GM19455 (cell line): ENCODE measurements around the gene WHRN.

Experiments used
- ATAC-seq: cut with Tn5 transposase; IDR thresholded peaks from one replicate; pipeline ENCODE4 v1.9.1; 2021; ENCODE audit not compliant: unreplicated experiment

Gene WHRN

DNA sequence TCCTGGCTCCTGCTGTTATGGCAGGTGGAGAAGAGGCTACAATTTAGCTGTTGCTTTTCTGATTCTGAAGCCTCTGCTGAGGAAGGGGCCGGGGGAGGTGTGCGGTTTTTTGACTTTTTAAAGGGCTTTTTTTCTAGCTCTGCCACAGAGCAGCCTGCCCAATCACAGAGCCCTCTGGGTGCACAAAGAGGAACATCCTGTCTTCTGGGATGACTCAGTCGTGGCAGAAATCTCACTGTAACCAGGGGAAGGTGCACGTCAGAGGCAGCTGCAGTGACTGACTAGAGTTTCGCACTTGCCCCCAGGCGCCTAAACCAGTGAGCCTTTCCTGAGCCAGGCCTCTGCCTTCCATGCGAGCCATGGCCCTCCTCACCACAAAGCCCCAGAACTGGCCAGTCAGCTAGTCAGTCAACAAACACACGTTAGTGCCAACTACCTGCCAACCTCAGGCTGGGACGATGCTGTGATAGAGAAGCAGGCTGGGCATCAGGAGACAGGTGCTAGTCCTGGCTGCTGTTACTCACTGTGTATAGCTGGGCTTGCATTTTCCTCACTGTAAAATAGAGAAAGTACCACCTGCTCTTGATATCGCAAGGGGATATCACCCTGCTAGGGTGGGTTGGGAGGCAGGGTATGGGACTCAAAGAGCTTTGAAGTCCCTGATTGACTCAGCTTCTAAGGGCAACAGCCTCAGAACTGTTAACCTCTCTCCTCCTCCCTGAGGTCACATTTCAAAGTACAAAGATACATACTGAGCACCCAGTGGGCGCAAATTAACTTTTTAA lies 119.7 kb downstream of the WHRN start:
- ATAC-seq: peak; percentile 83

DNA sequence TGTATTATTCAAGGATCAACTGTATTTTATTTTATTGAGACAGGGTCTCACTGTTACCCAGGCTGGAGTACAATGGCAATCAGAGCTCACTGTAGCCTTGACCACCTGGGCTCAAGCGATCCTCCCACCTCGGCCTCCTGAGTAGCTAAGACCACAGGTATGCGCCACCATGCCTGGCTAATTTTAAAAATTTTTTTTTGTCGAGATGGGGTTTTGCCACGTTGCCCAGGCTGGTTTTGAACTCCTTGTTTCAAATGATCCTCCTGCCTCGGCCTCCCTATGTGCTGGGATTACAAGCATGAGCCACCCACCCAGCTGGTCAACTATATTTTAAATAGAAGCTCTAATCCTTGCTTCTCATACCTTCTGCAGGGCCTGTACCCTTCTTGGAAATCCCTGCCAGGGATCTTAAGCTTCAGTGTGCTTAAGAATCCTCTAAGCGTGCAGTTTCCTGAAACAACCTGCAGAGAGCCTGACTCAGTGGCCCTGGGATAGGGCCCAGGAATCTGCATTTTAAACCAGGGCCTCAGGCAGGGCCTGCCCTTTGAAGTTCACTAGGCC lies 120.4 kb downstream of the WHRN start:
- ATAC-seq: no peak

DNA sequence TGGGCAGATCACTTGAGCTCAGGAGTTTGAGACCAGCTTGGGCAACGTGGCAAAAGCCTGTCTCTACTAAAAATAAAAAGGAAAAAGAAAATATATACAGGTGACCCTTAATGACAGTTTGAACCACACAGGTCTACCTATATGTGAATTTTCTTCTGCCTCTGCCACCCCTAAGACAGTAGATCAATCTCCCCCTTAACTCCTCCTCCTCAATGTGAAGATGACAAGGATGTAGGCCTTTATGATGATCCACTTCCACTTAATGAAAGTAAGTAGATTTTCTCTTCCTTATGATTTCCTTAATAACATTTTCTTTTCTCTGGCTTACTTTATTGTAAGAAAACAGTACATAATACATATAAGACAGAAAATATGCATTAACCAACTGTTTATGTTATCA lies 120.9 kb downstream of the WHRN start:
- no peak for ATAC-seq

DNA sequence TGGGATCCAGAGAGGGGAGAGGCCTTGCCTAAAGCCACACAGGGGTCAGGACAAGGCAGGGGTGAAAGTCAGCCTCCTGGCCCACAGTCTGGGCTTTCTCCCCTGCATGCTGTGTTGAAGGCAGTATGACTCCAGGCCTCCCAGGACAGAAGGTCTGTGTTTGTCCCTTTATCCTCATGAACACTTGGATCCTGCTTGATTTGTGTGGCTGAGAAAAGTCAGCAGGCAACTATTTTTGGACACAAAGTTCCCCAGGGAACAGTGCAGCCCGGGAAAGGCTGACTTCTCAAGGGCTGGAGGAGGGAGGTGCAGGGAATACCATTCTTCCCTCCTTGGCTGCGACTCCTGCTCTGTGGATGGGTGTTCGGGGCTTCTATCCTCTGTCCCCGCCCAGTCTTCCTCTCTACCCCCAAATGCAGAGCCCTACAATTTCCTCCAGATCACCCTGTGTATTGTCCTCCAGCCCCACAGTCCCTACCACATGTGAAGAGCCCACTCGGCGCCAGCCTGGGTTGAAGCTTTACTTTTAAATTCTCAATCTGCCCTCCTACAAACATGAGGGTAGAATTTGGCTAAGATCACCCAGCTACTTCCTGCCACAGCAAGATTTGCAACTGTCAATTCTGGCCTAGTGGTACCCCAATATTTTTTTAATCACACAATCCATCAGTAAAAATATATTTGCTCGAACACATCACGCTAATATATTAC lies 121.6 kb downstream of the WHRN start:
- no peak for ATAC-seq

DNA sequence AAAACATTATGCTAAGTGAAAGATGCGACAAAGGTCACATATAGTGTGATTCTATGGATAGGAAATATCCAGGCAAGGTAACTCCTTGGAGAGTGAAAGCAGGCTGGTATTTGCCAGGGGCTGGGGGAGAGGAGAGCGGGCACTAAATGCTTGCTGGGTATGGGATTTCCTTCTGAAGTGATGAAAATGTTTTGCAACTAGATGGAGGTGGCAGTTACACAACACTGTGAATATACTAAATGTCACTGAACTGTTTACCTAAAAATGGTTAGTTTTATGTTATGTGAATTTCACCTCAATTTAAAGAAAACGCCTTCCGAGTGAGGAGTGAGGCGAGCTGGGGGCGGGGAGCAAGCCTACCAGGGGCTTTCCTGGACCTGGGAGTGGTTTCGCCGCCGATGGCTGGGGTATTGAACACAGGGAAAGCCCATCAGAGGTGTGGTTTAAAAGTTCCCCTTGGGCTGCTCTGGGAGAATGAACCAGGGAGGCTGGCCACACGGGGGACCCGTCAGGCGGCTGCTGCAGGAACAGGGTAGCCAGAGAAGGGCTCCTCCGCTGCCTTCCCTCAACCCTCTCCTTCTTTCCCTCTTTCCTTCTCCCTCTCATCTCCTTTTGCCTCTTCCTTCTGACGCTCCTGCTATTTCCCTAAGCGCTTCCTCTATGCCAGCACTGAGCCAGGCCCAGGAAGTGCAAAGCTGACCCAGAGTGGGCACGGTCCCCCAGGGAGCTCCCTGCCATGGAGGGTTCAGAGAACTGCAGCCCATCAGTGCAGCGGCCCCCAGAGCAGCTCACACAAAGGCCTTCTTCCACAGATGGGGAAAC lies 122.4 kb downstream of the WHRN start:
- no peak for ATAC-seq

DNA sequence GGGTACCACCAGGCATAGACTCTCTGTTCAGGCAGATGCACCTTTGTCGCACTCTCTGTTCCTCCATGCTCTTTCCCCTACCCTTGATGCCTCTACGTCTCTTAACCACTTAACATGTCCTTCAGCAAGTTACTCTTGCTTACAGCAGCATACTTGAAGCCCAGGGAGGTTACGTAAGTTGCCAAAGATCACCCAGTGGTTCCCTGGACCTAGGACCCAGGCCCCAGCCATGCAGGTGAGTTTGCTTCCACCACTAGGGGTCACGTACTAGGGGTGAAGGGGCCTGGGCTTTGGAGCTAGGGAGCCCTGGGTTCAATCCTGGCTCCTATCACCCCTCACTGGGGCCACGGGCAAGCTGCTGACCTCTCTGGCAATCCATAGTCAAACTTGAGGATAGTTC lies 126.4 kb downstream of the WHRN start:
- ATAC-seq: no peak

DNA sequence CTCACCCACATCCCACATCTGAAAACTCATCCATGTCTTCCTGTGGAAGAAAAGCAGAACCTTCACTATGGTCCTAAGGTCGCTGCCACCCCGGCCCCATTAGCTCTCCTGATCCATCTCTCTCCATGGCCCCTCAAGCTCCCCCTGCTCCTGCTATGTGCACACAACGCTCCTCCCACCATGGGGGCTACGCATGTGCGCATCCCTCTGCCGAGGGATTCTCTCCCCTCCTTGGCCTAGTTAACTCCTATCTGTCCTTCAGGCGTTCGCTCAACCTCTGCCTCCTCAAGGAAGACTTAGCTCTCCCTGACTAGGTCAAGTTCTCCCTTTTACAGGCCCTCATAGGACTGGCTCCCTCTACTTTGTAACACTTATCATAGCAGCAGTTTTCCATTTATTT lies 127.3 kb downstream of the WHRN start:
- no peak for ATAC-seq

DNA sequence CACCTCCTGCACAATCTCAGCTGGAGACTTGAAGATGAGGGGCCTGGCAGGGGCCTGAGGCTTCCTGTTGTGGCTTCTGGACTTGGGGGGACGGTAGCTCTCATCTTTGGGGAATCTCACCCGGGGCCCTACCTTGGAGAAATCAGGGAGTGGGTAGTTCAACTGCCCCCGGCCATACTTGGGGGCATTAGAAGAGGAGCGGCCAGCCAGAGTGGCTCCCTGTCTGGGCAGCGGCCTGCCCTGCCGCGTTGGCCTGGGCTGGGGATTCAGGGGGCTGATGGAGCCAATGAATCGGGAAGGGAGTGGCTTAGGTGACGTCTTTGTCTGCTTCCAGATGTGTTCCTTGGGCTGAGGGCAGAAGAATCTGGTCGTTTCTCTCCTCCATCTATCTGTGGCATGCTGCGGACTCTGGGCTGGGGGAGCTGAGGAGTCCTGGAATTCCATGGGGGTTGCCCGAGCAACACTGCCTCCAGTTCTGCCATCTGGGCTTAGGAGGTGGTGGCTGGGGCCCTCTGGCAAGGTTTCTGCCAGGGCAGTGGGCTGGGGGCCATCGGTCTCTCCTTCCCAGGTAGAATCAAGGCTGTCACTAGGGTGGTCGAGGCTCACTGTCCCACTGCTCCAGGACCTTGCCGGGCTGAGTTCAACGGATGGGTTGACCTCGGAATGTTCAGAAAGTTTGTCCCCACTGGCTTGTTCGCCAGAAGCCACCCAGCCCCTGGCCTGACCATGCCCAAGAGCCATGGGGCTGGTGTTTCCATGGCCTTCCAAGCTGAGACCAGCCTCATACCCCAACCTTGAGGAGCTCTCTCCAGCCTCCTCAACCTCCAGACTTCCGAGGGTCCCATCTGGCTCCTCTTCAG lies 128.5 kb downstream of the WHRN start:
- no peak for ATAC-seq

DNA sequence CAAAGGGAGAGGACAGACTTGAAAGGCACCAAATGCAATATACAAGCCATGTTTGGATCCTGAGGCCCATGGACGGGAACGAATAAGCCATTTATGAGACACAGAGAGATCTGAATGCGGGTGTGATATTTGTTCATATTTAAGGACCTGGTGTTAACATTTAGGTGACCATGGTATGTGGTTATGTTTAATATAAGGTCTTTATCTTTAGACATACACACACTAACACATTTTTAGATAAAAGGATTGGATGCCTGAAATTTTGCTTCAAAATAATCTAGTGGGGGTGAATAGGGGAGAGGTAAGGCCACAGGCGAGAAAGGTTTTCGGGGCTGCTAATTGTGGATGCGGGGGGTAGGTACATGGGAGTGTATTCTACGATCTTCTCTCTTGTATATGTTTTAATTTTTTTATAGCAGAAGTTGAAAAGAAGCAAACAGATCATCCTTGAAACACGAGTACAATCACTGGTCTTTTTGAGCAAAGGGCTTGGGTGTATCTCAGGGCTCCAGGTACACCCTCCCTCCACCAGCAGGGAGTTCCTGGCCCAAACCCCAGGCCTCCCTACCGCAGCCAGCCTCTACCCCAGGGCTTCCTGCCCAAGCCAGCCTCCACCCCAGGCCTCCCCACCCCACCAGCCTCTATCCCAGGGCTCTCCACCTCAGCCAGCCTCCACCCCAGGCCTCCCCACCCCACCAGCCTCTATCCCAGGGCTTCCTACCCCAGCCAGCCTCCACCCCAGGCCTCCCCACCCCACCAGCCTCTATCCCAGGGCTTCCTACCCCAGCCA lies 129.7 kb downstream of the WHRN start:
- no peak for ATAC-seq

DNA sequence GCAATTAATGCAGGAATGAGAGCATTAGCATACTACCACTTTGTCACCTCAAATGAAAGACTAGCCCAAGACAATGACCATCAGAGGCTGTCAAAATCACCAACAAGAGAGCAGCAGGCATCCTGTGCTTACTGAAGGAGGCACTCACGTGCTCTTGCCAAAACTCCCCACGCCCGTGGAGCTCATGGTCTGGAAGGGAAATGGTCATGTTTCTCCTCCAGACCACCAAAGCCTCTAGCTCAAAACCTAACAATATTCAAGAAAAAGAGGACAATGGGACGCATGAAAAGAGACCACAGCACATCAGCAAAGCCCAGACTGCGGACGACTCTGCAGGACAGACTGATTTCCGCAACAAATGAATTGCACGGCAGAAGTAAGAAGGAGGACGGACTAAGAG lies 130.3 kb downstream of the WHRN start:
- no peak for ATAC-seq

DNA sequence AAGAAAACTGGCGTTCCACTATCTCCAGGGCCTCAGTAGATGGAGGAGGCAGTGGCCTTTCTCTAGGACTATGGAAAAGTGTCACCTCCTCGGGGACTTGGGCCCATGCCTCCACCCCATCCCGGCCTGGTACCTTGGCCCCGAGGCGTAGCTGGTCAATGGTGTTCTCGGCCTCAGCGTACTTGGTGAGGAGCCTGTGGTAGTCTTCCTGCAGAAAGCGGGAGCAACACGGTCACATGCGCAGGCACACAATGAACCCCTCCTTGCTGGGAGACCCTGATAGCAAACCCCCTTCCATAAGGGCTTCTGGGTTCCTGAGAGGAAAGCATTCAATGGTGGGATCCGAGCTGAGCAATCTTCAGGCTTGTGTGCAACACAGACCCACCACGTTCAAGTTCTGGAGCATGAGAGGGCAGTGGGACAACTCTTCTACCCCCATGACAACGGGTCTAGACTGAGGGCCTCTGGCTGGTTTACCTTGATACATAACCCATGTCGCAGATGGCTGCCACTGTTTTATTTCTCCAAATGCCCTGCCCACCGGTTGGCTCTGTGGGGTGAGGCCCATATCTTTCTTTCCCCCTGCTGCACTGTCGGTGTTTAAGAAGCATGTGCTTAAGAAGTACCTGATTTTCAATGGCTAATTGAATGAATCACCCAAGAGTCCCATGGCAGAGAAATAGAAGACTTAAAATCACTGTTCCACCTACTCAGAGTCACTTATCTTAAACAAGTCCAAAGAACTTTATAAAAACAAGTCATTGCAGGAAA lies 131.1 kb downstream of the WHRN start:
- no peak for ATAC-seq

DNA sequence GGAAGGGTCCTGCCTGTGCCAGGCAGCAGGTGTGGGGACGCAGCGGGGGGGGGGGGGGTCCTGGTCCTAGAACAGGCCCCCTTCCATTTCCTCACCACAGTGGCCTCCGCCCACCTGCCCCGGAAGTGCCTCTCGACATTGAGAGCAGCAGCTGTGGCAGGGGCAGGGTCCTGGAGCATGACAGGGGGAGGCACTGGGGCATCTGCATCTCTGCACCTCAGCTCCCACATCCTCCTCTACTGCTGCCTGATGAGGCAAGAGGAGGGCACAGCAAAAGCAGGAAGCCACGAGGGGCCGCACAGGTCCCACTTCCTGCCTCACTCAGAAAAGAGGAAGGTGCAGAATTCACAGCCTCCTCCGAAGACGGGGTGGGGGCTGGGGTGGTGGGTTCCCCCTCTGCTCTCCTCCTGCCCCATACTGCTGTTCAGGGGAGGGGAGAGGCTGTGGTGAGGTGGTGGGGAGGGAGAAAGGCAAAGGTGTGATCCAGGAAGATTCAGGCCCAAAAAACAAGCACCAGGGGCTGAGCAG lies 132.3 kb downstream of the WHRN start:
- peak; percentile 92 for ATAC-seq

DNA sequence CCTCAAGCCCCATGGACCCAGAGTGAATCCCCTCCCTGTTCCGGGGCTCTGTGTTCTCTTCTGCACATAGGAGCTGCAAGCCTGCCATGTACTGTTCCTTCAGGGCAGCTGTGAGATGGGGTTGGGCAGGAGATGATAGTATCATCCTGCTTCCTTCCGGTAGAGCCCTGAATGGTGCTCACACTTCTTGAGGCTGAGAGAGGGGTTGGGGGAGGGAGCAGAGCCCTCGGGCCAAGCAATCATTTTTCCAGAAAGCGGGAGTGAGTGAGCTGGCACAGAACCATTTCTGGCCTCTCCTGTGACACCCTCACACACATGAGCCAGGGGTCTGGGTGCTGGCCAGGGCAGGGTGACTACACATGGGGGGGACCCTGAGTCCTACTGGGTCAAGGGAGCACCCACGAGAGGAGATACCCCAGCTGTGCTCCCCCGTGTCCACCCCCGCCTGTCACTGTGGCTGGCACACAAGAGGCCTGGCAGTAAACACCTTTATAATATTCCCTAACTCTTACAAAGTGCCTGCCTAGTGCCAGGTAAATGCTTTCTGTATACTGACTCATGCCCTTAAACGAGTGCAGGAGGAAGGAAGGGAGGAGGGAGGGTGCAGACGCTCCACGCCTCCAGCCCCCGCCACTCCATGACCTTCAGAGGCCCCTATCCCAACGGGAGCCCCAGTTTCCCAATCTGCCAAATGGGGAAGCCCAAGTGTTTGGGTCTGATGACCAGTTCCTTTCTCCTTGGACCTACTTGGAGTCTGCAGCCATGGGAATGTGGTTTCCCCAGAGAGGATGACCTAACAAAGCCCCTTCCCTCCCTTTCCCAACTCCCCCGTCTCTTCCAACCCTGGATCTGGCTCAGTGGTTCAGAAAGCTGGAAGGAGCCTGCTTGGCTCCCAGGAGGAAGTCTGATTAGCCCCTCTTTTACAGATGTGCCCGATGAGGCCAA lies 133.0 kb downstream of the WHRN start:
- peak; percentile 31 for ATAC-seq

DNA sequence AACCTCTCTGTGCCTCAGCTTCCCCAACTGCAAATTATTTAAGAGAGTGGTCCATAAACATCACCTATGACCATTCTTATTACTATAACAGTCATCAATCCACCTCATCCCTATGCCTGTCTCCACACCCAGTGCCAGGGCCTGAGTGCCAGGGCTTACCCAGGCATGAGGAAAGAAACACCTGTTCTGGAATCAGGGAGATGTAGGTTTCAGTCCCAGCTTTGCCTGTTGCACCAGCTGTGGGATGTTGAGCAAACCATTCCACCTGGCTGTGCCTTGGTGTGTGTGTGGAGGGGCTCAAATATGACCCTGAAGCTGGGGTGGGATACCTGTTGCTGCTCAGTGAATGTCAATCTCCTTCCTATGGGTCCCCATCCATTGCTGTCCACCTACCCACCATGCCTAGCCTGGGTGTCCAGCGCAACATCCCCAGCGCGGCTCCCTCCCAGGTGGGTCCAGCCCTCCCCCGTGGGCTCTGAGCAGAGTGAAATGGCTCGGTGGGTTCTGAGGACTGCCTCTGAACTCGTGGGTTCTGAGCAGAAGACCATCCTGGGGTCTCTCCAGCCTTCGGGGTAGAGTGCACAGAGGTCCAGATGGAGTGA lies 133.8 kb downstream of the WHRN start:
- ATAC-seq: no peak

DNA sequence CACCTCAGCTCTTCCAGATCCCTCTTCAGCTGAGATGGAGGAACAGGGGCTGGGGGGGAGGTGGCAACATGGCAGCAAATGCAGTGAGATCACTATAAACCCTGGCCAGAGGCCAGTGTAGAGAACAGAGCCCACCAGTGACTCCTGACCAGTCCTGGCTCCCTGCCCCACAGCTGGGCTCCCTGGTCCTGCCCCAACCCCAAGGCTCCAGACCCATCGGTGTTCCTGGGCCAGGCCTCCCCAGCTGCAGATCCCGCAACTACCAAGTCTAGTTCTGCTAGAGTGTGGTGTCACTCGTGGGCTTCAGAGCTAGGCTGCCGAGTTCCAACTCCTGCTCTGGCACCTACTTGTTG lies 134.3 kb downstream of the WHRN start:
- no peak for ATAC-seq

DNA sequence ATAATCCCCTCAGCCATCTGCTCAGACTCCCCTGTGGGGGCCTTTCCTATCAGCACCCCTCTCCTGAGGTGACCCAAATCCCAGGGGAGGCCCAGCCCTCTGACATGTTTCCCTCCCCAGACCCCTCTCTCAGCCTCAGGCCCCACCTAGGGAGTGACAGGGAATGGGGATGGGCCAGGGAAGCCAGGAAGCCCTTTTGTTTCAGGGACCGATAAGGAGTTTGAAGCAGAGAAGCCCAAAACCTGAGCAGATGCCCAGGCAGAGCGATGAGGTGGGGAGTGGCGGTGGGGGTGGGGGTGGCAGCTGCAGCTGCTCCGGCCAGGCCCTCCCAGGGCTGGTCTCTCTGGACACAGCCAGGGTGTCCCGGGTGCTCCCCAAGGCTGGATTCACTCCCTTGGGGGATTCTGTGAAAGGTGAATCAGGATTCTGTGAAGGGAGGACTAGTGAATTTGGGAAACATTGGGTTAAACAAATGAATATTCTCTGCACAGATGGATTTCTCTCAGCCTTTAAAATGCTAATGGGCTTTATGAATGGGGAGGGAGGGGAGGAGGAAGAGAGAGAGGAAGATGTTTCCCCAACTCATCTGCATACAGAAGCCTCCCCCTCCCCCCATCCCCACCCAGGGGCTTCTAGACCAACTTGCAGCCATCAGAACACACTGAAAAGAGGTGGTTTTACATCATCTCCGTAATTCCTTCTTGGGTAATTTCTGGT lies 134.9 kb downstream of the WHRN start:
- ATAC-seq: no peak
